K562 (cell line): ENCODE measurements around the gene PKHD1. TPM values are rescaled to one million over a fixed set of nuclear protein-coding genes. Genes with fewer than 3 reads are reported as not detected.

ENCODE experiments used
- ATAC-seq: fragments of 200-7000 bp; cut with Tn5 transposase; 3 replicates; pipeline ENCODE4 v1.9.1; 2020; ENCODE audit warnings: moderate library complexity
- BruUV-seq: library from RNA; stranded (reverse); fragments of 400-500 nt; replicated peaks from 2 replicates; lab custom pipeline; 2021; lab: Mats Ljungman, UMichigan
- CTCF ChIA-PET: fragments of 300-600 bp; formaldehyde crosslinking; extraction: SDS; loops from one replicate; lab custom pipeline; 2021; ENCODE audit warnings: low intra/inter-chr PET ratio; lab: Yijun Ruan, JAX
- POLR2A ChIA-PET: fragments of 300-600, 350-650 bp; sonication (Branson Sonifier 250); formaldehyde crosslinking; extraction: SDS; loops from one replicate; lab custom pipeline; 2021; ENCODE audit warnings: antibody characterized with exemption, inconsistent platforms; lab: Yijun Ruan, JAX
- DNase-seq, 4 experiments: peaks; one replicate each; pipeline versions ENCODE4 v3.0.0 to v3.0.0-alpha.2; 2011 to 2018; ENCODE audit warnings: low spot score in 3 of 4, mixed read lengths in 3 of 4; ENCODE audit errors: extremely low read depth in 1 of 4
- FAIRE-seq: peaks from 2 replicates; lab custom pipeline; 2011; peaks lifted over from hg19 to GRCh38; lab: Jason Lieb, UNC
- H2AFZ ChIP-seq: 2 replicates; pipeline ENCODE4 v1.6.0; 2011; ENCODE audit warnings: low read depth, low read length, control low read depth, inconsistent platforms
- H3K27ac ChIP-seq: fragments of 200-600 bp; 3 replicates; pipeline ENCODE4 v1.8.0; 2011; ENCODE audit warnings: low read depth, mild to moderate bottlenecking, control low read depth, inconsistent platforms, low read length, moderate library complexity, mixed read lengths; ENCODE audit errors: extremely low read depth
- H3K27me3 ChIP-seq, 2 experiments: fragments of 300-600 bp in 1 of 2; 2 replicates in 1 of 2; 3 replicates in 1 of 2; pipeline versions ENCODE4 v1.6.0 to v1.8.0; 2011; ENCODE audit warnings: inconsistent platforms in 2 of 2, low read length in 2 of 2, mild to moderate bottlenecking in 1 of 2, mixed read lengths in 1 of 2, moderate library complexity in 1 of 2; ENCODE audit not compliant: control insufficient read depth in 2 of 2, insufficient read depth in 2 of 2
- H3K36me3 ChIP-seq: fragments of 300-600 bp; 3 replicates; pipeline ENCODE4 v1.8.0; 2011; ENCODE audit warnings: mild to moderate bottlenecking, low read length, inconsistent platforms; ENCODE audit not compliant: control insufficient read depth, insufficient read depth
- H3K4me1 ChIP-seq, 2 experiments: fragments of 200-600 bp in 1 of 2; replicated peaks in 1 of 2; 2 replicates in 1 of 2; 3 replicates in 1 of 2; pipeline versions ENCODE4 v1.5.1 to v1.8.0; 2011; ENCODE audit warnings: inconsistent platforms in 2 of 2, low read length in 2 of 2, mild to moderate bottlenecking in 1 of 2, mixed read lengths in 1 of 2, moderate library complexity in 1 of 2; ENCODE audit not compliant: control insufficient read depth in 2 of 2, insufficient read depth in 2 of 2
- H3K4me2 ChIP-seq: 2 replicates; pipeline ENCODE4 v1.6.1; 2011; ENCODE audit warnings: low read length, control low read depth, inconsistent platforms, mixed read lengths; ENCODE audit not compliant: insufficient read depth
- H3K4me3 ChIP-seq: fragments of 200-600 bp; sonication (generic), shearing (Covaris generic); 2 replicates; pipeline ENCODE4 v1.5.1; 2016; ENCODE audit warnings: control low read depth, inconsistent platforms
- H3K79me2 ChIP-seq: fragments of 200-600 bp; 3 replicates; pipeline ENCODE4 v1.8.0; 2011; ENCODE audit warnings: low read length, inconsistent platforms; ENCODE audit not compliant: control insufficient read depth, insufficient read depth
- H3K9ac ChIP-seq, 2 experiments: 2 replicates each; pipeline versions ENCODE4 v1.6.0 to v1.6.1; 2011; ENCODE audit warnings: low read depth in 2 of 2, low read length in 2 of 2, control low read depth in 1 of 2, inconsistent platforms in 1 of 2, mild to moderate bottlenecking in 1 of 2, mixed read lengths in 1 of 2; ENCODE audit not compliant: insufficient read depth in 1 of 2
- H3K9me1 ChIP-seq: one replicate; pipeline ENCODE4 v1.6.0; 2011; ENCODE audit warnings: inconsistent platforms, mild to moderate bottlenecking, low read length, moderate library complexity; ENCODE audit not compliant: control insufficient read depth, insufficient read depth
- H3K9me3 ChIP-seq: replicated peaks from 2 replicates; pipeline ENCODE4 v1.5.1; 2011; ENCODE audit warnings: low read depth, low read length, inconsistent platforms; ENCODE audit not compliant: control insufficient read depth, insufficient read depth
- H4K20me1 ChIP-seq: replicated peaks from 2 replicates; pipeline ENCODE4 v1.6.1; 2011; ENCODE audit warnings: low read length, inconsistent platforms, mixed read lengths; ENCODE audit not compliant: control insufficient read depth, insufficient read depth
- ADNP ChIP-seq: fragments of 200-800 bp; sonication (Bioruptor generic); IDR thresholded peaks from 2 replicates; pipeline ENCODE4 v1.6.1; 2016; ENCODE audit warnings: missing genetic modification characterization, missing compliant biosample characterization
- BDP1 ChIP-seq: IDR thresholded peaks from 3 replicates; pipeline ENCODE4 v1.6.1; 2011; ENCODE audit not compliant: insufficient read length, insufficient read depth
- ELF1 ChIP-seq: fragments of 200-800 bp; sonication (Bioruptor generic); IDR thresholded peaks from 2 replicates; pipeline ENCODE4 v1.6.1; 2016; ENCODE audit warnings: missing genetic modification characterization, missing compliant biosample characterization
- FUS ChIP-seq: fragments of 200-400 bp; formaldehyde crosslinking; optimal IDR thresholded peaks from 2 replicates; pipeline ENCODE3; 2017; ENCODE audit warnings: low read depth, low read length
- NCOA2 ChIP-seq, 2 experiments: fragments of 450-650 bp; IDR thresholded peaks; 2 replicates each; pipeline ENCODE4 v1.6.1; 2018; ENCODE audit warnings: mild to moderate bottlenecking in 2 of 2, moderate library complexity in 1 of 2; ENCODE audit not compliant: partially characterized antibody in 2 of 2
- NEUROD1 ChIP-seq: fragments of 150-350 bp; IDR thresholded peaks from 2 replicates; pipeline ENCODE4 v1.6.1; 2014; ENCODE audit warnings: borderline replicate concordance, low read length, low read depth; ENCODE audit not compliant: partially characterized antibody
- PHB2 ChIP-seq: fragments of 450-650 bp; IDR thresholded peaks from 2 replicates; pipeline ENCODE4 v1.6.1; 2017; ENCODE audit warnings: low read depth
- PTBP1 ChIP-seq: fragments of 200-400 bp; formaldehyde crosslinking; IDR thresholded peaks from 2 replicates; pipeline ENCODE4 v1.6.1; 2017; ENCODE audit warnings: low read depth, low read length
- TCF7L2 ChIP-seq: fragments of 150-350 bp; IDR thresholded peaks from 2 replicates; pipeline ENCODE4 v1.6.1; 2016; ENCODE audit warnings: low read depth, mild to moderate bottlenecking, low read length, moderate library complexity
- ZKSCAN1 ChIP-seq: fragments of 150-350 bp; IDR thresholded peaks from 2 replicates; pipeline ENCODE4 v1.6.1; 2016; ENCODE audit warnings: low read depth, low read length
- ZNF436 ChIP-seq: fragments of 250-450, 450-650 bp; sonication (Bioruptor Pico); formaldehyde crosslinking; IDR thresholded peaks from 2 replicates; pipeline ENCODE4 v1.7.0; 2020; ENCODE audit warnings: mild to moderate bottlenecking
- ZNF507 ChIP-seq: conservative IDR thresholded peaks from 2 replicates; pipeline ENCODE4 v1.6.1; 2017; ENCODE audit warnings: missing genetic modification characterization, missing compliant biosample characterization
- ZNF785 ChIP-seq: fragments of 250-450 bp; sonication (Bioruptor Pico); IDR thresholded peaks from 2 replicates; pipeline ENCODE4 v1.4.0; 2020; ENCODE audit warnings: mild to moderate bottlenecking
- WGBS: fragments of 100-300 bp; shearing (Covaris generic); methylation state at CpG from one replicate; pipeline ENCODE4 v1.1.6; 2016; ENCODE audit warnings: low coverage, mixed read lengths; ENCODE audit not compliant: insufficient coverage; ENCODE audit errors: missing lambda C conversion rate; 5-methylcytosine and 5-hydroxymethylcytosine counted together
- in situ Hi-C: fragments of 300-500 bp; cut with MboI; formaldehyde crosslinking; loops from 4 replicates; pipeline ENCODE4 v1.15.0; 2018; ENCODE audit warnings: inconsistent platforms, mixed read lengths
- intact Hi-C: fragments of 100-400 bp; cut with micrococcal nuclease; formaldehyde crosslinking; loops from 2 replicates; pipeline ENCODE4 v1.14.2; 2022
- polyA plus RNA-seq, 8 experiments: library from polyadenylated mRNA; depleted of rRNA in 4 of 8; stranded (reverse) in 5 of 8; unstranded in 3 of 8; fragments of >200 nt; fragmentation: Nextera tagmentation in 2 of 8; fragmentation: Illumina TruSeq in 1 of 8; extraction: Ambion mirVana in 2 of 8; extraction: Trizol in 1 of 8; gene quantifications; 2 replicates each; pipeline versions ENCODE4 v1.2.1 to v1.2.3, GENCODE V29; 2011 to 2014; ENCODE audit warnings: inconsistent platforms in 1 of 8, missing spikeins in 1 of 8
- total RNA-seq, 7 experiments: library from RNA; depleted of rRNA in 6 of 7; stranded (reverse); fragments of >200 nt in 6 of 7; fragmentation: Illumina TruSeq in 2 of 7; extraction: Trizol in 2 of 7; gene quantifications; 2 replicates each; pipeline versions ENCODE4 v1.2.1 to v1.2.3, GENCODE V29; 2011 to 2021; ENCODE audit warnings: low replicate concordance in 1 of 7
- TF ChIP-seq, protein P1 (sequence below): fragments of 450-650 bp; formaldehyde crosslinking; IDR thresholded peaks from 2 replicates; pipeline ENCODE4 v1.4.0; 2022; ENCODE audit warnings: missing genetic modification characterization
- TF ChIP-seq, protein P2 (sequence below): fragments of 450-650 bp; formaldehyde crosslinking; conservative IDR thresholded peaks from 2 replicates; pipeline ENCODE4 v1.4.0; 2022; ENCODE audit warnings: mild to moderate bottlenecking, missing genetic modification characterization
- TF ChIP-seq, protein P3 (sequence below): sonication (generic); formaldehyde crosslinking; IDR thresholded peaks from 2 replicates; pipeline ENCODE4 v1.8.0; 2022; ENCODE audit warnings: missing genetic modification reagents, mild to moderate bottlenecking, borderline replicate concordance
- TF ChIP-seq, protein P4 (sequence below): fragments of 200-800 bp; sonication (Bioruptor generic); IDR thresholded peaks from 2 replicates; pipeline ENCODE4 v1.6.1; 2017; ENCODE audit warnings: missing genetic modification characterization, missing compliant biosample characterization

PKHD1 gene
- total and polyA plus RNA-seq, 9 of the 15 experiments (the other 6 are each of a cell fraction or from before 2014, with no cell fraction given) = 0.01 to 0.04 (median 0.01) TPM; not detected in 6

DNA sequence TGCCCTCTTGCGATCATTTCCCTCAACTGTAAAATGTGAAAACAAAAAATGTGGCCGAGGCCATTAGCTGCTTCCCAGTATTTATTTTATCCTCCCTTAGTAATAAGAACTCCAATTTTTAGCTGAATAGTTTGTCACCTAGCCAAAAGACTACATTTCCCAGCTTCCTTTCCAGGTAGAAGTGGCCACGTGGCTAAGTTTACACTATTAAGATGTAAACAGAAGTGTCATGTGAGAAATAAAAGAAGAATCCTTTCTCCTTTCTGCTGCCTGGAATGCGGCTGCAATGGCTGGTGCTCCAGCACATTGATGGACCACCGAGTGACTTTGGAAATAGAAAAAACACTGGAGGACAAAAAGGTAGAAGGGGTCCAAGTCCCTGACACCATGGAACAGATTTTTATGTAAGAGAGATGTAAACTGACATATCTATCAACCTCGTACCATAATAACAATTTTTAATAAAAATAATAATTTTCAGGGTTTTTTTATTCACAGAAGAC is 268.8 kb downstream of the PKHD1 start:
- Histone ChIP-seq H3K4me2 (no peak overlapping the region), H3K4me1 (no peaks in the 10 kb centered on the region), H3K4me3 (no peak overlapping the region), H3K36me3 (no peaks in the 10 kb centered on the region), H3K27me3 (no peaks in the 10 kb centered on the region), H3K79me2 (no peaks in the 10 kb centered on the region), H2AFZ (no peak overlapping the region), H4K20me1 (no peaks in the 10 kb centered on the region), H3K9ac (no peak overlapping the region), H3K9me1 (no peaks in the 10 kb centered on the region), H3K9me3 (no peaks in the 10 kb centered on the region), H3K27ac (no peak overlapping the region)
- DNase-seq (no peak), ATAC-seq (no peak), FAIRE-seq (no peak)
- POLR2A ChIA-PET = interaction anchor here (1.1 kb wide), 1 partner anchor 56 kb away, joined by 3 read pairs; no protein-coding TSS in a partner anchor
- intact Hi-C loops = no loop called here
- 0% methylated on average over 6 of the region's 6 CpGs for WGBS
- BruUV-seq = no TSS peak
- CTCF ChIA-PET = no interaction called here
- in situ Hi-C loops = no loop called here
- no peak for TF ChIP-seq NEUROD1
- no peak for TF ChIP-seq FUS
- no peak for TF ChIP-seq ADNP (tag)
- TF ChIP-seq TCF7L2 = no peak
- no peak for TF ChIP-seq ZNF507 (tag)
- TF ChIP-seq, protein P1, sequence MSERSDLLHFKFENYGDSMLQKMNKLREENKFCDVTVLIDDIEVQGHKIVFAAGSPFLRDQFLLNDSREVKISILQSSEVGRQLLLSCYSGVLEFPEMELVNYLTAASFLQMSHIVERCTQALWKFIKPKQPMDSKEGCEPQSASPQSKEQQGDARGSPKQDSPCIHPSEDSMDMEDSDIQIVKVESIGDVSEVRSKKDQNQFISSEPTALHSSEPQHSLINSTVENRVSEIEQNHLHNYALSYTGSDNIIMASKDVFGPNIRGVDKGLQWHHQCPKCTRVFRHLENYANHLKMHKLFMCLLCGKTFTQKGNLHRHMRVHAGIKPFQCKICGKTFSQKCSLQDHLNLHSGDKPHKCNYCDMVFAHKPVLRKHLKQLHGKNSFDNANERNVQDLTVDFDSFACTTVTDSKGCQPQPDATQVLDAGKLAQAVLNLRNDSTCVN = no peak
- TF ChIP-seq PHB2 = no peak
- TF ChIP-seq, protein P2, sequence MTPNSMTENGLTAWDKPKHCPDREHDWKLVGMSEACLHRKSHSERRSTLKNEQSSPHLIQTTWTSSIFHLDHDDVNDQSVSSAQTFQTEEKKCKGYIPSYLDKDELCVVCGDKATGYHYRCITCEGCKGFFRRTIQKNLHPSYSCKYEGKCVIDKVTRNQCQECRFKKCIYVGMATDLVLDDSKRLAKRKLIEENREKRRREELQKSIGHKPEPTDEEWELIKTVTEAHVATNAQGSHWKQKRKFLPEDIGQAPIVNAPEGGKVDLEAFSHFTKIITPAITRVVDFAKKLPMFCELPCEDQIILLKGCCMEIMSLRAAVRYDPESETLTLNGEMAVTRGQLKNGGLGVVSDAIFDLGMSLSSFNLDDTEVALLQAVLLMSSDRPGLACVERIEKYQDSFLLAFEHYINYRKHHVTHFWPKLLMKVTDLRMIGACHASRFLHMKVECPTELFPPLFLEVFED (CRISPR knock-in tag) = no peak
- no peak for TF ChIP-seq ZNF436
- TF ChIP-seq, protein P3, sequence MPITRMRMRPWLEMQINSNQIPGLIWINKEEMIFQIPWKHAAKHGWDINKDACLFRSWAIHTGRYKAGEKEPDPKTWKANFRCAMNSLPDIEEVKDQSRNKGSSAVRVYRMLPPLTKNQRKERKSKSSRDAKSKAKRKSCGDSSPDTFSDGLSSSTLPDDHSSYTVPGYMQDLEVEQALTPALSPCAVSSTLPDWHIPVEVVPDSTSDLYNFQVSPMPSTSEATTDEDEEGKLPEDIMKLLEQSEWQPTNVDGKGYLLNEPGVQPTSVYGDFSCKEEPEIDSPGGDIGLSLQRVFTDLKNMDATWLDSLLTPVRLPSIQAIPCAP = no peak
- TF ChIP-seq ZKSCAN1 = no peak
- TF ChIP-seq NCOA2 (IDR thresholded peaks at IDR 0.05; ENCODE audit: partially characterized antibody in 2 of 2) = no peak
- no peak for TF ChIP-seq PTBP1
- TF ChIP-seq, protein P4, sequence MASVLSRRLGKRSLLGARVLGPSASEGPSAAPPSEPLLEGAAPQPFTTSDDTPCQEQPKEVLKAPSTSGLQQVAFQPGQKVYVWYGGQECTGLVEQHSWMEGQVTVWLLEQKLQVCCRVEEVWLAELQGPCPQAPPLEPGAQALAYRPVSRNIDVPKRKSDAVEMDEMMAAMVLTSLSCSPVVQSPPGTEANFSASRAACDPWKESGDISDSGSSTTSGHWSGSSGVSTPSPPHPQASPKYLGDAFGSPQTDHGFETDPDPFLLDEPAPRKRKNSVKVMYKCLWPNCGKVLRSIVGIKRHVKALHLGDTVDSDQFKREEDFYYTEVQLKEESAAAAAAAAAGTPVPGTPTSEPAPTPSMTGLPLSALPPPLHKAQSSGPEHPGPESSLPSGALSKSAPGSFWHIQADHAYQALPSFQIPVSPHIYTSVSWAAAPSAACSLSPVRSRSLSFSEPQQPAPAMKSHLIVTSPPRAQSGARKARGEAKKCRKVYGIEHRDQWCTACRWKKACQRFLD (CRISPR knock-in tag) = no peak
- no peak for TF ChIP-seq BDP1
- no peak for TF ChIP-seq ELF1 (tag)
- no peak for TF ChIP-seq ZNF785 (CRISPR knock-in tag)
